PC-3 (cell line): ENCODE results near the gene TRH.

Experiments used
- EZH2 ChIP-seq: fragments of 300-600 bp; sonication (generic); IDR thresholded peaks from one replicate; pipeline ENCODE4 v1.6.1; 2017; ENCODE audit warnings: antibody characterized with exemption, mild to moderate bottlenecking, low read length; ENCODE audit not compliant: unreplicated experiment
- EZH2phosphoT487 ChIP-seq: fragments of 300-600 bp; sonication (generic); IDR thresholded peaks from 2 replicates; pipeline ENCODE4 v1.6.1; 2018; ENCODE audit warnings: mild to moderate bottlenecking, antibody characterized with exemption, low read length, borderline replicate concordance
- TF ChIP-seq, protein P1 (sequence below): fragments of 300-600 bp; sonication (generic); conservative IDR thresholded peaks from 2 replicates; pipeline ENCODE4 v1.5.1; 2017; ENCODE audit warnings: antibody characterized with exemption, low read depth, mild to moderate bottlenecking, low read length

DNA sequence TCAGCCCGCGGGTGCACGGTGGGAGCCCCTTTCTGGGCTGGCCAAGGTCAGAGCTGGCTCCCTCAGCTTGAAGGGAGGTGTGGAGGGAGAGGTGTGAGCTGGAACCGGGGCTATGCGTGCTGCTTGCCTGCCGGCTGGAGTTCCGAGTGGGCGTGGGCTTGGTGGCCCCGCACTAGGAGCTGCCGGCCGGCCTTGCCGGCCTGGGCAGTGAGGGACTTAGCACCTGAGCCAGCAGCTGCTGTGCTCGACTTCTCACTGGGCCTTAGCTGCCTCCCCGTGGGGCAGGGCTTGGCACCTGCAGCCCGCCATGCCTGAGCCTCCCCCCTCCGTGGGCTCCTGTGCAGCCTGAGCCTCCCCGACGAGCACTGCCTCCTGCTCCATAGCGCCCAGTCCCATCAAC is 36.0 kb downstream of the TRH start:
- TF ChIP-seq, protein P1, sequence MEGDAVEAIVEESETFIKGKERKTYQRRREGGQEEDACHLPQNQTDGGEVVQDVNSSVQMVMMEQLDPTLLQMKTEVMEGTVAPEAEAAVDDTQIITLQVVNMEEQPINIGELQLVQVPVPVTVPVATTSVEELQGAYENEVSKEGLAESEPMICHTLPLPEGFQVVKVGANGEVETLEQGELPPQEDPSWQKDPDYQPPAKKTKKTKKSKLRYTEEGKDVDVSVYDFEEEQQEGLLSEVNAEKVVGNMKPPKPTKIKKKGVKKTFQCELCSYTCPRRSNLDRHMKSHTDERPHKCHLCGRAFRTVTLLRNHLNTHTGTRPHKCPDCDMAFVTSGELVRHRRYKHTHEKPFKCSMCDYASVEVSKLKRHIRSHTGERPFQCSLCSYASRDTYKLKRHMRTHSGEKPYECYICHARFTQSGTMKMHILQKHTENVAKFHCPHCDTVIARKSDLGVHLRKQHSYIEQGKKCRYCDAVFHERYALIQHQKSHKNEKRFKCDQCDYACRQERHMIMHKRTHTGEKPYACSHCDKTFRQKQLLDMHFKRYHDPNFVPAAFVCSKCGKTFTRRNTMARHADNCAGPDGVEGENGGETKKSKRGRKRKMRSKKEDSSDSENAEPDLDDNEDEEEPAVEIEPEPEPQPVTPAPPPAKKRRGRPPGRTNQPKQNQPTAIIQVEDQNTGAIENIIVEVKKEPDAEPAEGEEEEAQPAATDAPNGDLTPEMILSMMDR, result no peak
- TF ChIP-seq EZH2phosphoT487 (no peak), EZH2 (no peak)
